Parathyroid adenoma (tissue), 2 donors: ENCODE results near the gene CCDC91.

Experiments
- H2AFZ ChIP-seq: fragments of 300-600 bp; sonication (generic); one replicate; pipeline ENCODE4 v1.7.0; 2017; ENCODE audit warnings: antibody characterized with exemption, mild to moderate bottlenecking
- H3K27ac ChIP-seq: fragments of 300-600 bp; sonication (generic); one replicate; pipeline ENCODE4 v1.7.0; 2017
- H3K27me3 ChIP-seq: fragments of 300-600 bp; sonication (generic); one replicate; pipeline ENCODE4 v1.7.0; 2017; ENCODE audit warnings: low read length; ENCODE audit not compliant: control insufficient read depth, insufficient read depth
- H3K36me3 ChIP-seq: fragments of 300-600 bp; sonication (generic); one replicate; pipeline ENCODE4 v1.7.0; 2017; ENCODE audit warnings: low read length; ENCODE audit not compliant: control insufficient read depth, insufficient read depth
- H3K4me1 ChIP-seq: fragments of 300-600 bp; sonication (generic); one replicate; pipeline ENCODE4 v1.7.0; 2017; ENCODE audit warnings: control low read depth
- H3K4me2 ChIP-seq: fragments of 300-600 bp; sonication (generic); one replicate; pipeline ENCODE4 v1.7.0; 2017; ENCODE audit warnings: low read length
- H3K4me3 ChIP-seq: fragments of 300-600 bp; sonication (generic); one replicate; pipeline ENCODE4 v1.7.0; 2017; ENCODE audit warnings: low read depth, low read length
- H3K79me2 ChIP-seq: fragments of 300-600 bp; sonication (generic); one replicate; pipeline ENCODE4 v1.7.0; 2017; ENCODE audit warnings: control low read depth
- H3K9ac ChIP-seq: fragments of 300-600 bp; sonication (generic); one replicate; pipeline ENCODE4 v1.7.0; 2017; ENCODE audit warnings: mild to moderate bottlenecking
- H3K9me3 ChIP-seq: fragments of 300-600 bp; sonication (generic); one replicate; pipeline ENCODE4 v1.7.0; 2017; ENCODE audit warnings: low read length; ENCODE audit not compliant: control insufficient read depth
- CTCF ChIP-seq: fragments of 300-600 bp; sonication (generic); IDR thresholded peaks from one replicate; pipeline ENCODE4 v1.7.0; 2017; ENCODE audit warnings: antibody characterized with exemption, mild to moderate bottlenecking
- donor health status: primary hyperparathyroidism.

The CCDC91 gene

GRCh38 chr12:28340261-28341045, 150.2 kb downstream of the CCDC91 start:
- Histone ChIP-seq H3K27me3 (no peaks in the 10 kb centered on the region), H3K27ac (no peak overlapping the region), H3K79me2 (no peaks in the 10 kb centered on the region), H3K4me3 (no peak overlapping the region), H3K9me3 (no peaks in the 10 kb centered on the region), H2AFZ (no peak overlapping the region), H3K36me3 (no peaks in the 10 kb centered on the region), H3K4me2 (no peak overlapping the region), H3K4me1 (no peaks in the 10 kb centered on the region), H3K9ac (no peak overlapping the region)
- TF ChIP-seq CTCF = no peak

- H3K27ac ChIP-seq = no peak overlapping the region
- no peak overlapping the region for H3K9ac ChIP-seq
- H2AFZ ChIP-seq = no peak overlapping the region
- no peak overlapping the region for H3K4me2 ChIP-seq
- H3K4me1 ChIP-seq = no peaks in the 10 kb centered on the region
- H3K9me3 ChIP-seq = no peaks in the 10 kb centered on the region
- H3K27me3 ChIP-seq = no peaks in the 10 kb centered on the region
- H3K4me3 ChIP-seq = no peak overlapping the region
- no peaks in the 10 kb centered on the region for H3K79me2 ChIP-seq
- TF ChIP-seq CTCF = no peak
- no peaks in the 10 kb centered on the region for H3K36me3 ChIP-seq
These were observed 153.5 kb downstream of the CCDC91 start for GRCh38 chr12:28343713-28344112.

- H2AFZ ChIP-seq = no peak overlapping the region
- no peaks in the 10 kb centered on the region for H3K9me3 ChIP-seq
- no peak overlapping the region for H3K27ac ChIP-seq
- no peak for TF ChIP-seq CTCF
- no peaks in the 10 kb centered on the region for H3K36me3 ChIP-seq
- no peak overlapping the region for H3K4me2 ChIP-seq
- no peak overlapping the region for H3K9ac ChIP-seq
- H3K4me1 ChIP-seq = no peaks in the 10 kb centered on the region
- no peak overlapping the region for H3K4me3 ChIP-seq
- H3K27me3 ChIP-seq = no peaks in the 10 kb centered on the region
- H3K79me2 ChIP-seq = no peaks in the 10 kb centered on the region
These were observed 156.3 kb downstream of the CCDC91 start for GRCh38 chr12:28346567-28346966.

- Histone ChIP-seq H3K4me2 (no peak overlapping the region), H3K9ac (no peak overlapping the region), H2AFZ (no peak overlapping the region), H3K79me2 (no peaks in the 10 kb centered on the region), H3K36me3 (no peaks in the 10 kb centered on the region), H3K4me3 (no peak overlapping the region), H3K27me3 (no peaks in the 10 kb centered on the region), H3K4me1 (no peaks in the 10 kb centered on the region), H3K9me3 (no peaks in the 10 kb centered on the region), H3K27ac (no peak overlapping the region)
- TF ChIP-seq CTCF = no peak
These were observed 158.9 kb downstream of the CCDC91 start for GRCh38 chr12:28349196-28349595.

- Histone ChIP-seq H3K4me2 (no peak overlapping the region), H3K9me3 (no peaks in the 10 kb centered on the region), H2AFZ (no peak overlapping the region), H3K4me3 (no peak overlapping the region), H3K4me1 (no peaks in the 10 kb centered on the region), H3K36me3 (no peaks in the 10 kb centered on the region), H3K27ac (no peak overlapping the region), H3K79me2 (no peaks in the 10 kb centered on the region), H3K9ac (no peak overlapping the region), H3K27me3 (no peaks in the 10 kb centered on the region)
- no peak for TF ChIP-seq CTCF
These were observed 160.2 kb downstream of the CCDC91 start for GRCh38 chr12:28350502-28350901.
